GM18502 (cell line): ENCODE measurements around the gene STIM1.

ENCODE experiments used
- ATAC-seq: cut with Tn5 transposase; IDR thresholded peaks from one replicate; pipeline ENCODE4 v1.9.1; 2021; ENCODE audit warnings: mild to moderate bottlenecking; ENCODE audit not compliant: unreplicated experiment, poor library complexity

Gene STIM1

DNA sequence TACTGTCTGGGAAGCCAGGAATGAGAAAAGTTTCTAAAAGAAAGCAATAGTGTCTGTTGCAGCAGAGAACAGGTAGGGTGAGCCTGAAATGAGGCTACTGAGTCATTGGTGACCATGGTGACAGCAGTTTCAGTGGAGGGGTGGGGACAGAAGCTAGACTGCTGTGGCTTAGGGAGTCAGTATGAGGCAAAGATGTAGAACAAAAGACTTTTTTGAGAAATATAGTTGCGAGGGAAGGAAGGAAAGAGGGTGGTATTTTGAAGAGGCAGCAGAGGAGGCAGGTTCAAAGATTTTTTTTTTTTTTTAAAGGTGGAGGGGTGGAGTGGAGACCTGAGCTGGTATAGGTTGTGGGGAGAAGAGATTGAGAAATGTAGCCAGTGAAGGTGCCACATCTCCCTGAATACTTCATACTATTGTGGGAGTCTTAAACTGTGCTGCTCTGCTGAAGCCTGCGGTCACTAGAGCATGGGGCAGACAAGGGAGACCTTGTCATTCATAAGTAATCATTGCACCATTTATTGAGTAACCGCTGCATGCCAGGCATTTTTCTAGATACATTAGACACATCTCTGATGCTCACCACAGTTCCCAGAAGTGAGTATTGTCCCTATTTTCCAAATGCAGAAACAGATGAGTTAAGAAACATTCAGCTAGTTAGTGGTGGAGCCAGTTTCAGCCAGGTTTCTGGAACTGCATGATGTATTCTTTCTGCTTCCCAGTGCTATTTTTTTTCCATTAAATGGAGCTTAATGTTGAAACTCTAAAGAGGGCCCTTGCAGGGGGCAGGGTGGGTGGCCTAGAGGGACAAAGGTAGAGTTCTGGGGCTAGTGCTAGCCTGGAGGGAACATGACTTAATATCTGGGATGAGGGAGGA lies 49.9 kb downstream of the STIM1 start:
- ATAC-seq = peak; percentile 79

DNA sequence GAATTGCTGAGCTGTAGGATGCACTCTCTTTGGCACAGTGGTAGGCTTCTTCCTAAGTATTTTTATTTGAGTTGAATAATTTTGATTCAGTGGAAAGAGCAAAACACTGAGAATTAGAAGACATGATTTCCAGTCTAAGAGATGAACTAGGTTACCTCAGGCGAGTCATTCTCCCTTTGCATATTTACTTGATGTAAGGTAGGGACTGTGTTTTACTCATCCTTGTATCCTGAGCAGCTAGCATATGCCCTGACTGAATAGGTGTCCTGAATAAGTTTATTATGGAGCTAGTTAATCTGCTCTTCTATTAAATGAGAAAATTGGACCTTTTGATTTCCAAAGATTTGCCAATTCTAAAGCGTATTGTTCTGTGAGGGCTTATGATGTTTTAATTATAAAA lies 50.7 kb downstream of the STIM1 start:
- no peak for ATAC-seq

- no peak for ATAC-seq
Observed at GRCh38 chr11:3907590-3907989, 52.1 kb downstream of the STIM1 start.

DNA sequence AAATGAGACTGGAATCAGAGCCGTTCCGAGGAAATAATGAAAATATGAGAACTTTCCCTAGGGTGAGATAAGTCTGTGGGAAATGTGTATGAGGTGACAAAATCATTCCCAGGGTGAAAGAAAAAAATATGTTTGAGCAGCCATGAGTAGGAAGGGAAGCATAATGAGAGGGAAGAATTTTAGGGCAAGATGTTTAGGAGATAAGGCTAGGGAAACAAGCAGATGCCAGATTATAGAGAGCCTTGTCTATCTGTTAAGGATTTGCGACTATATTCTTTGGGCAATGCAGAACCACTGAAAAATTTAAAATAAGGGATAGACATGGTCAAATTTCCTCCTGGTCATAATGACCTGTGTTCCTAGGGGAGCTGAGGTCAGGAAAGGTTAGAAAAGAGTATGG lies 54.4 kb downstream of the STIM1 start:
- ATAC-seq = no peak

GRCh38 chr11:3911908-3912505 lies 56.5 kb downstream of the STIM1 start:
- no peak for ATAC-seq

DNA sequence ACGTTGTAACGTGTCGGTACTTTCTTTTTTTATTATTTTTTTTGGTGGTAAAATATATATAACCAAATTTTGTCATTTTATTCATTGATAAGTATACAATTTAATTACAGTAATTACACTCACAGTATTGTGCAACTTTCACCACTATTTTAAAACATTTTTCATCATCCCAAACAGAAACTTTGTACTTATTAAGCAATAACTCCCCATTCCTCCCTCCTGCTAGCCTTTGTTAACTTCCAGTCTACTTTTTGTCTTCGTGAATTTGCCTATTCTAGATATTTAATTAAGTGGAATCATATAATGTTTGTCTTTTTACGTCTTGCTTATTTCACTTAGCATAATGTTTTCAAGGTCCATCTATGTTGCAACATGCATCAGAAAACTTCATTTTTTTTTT lies 58.5 kb downstream of the STIM1 start:
- no peak for ATAC-seq

- ATAC-seq = no peak
Observed at GRCh38 chr11:3914805-3915204, 59.3 kb downstream of the STIM1 start.

DNA sequence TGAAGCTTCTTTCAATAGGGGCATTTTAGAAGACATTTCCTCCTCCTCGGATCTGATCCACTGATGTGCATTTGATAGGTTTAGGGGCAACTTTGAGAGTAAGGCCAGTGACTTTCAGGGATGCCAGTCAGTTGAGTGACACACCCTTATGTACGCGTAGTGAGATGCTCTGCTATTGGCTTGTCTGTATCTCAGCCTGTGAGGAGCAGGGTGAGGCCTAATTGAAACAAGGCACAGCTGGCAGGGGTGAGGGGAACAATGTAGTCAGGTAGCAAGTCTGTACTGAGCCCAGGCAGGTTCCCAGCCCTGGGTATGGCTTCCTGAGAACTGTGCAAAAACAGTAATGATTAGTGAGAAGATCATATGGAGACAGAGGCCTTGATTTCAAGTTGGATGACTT lies 61.5 kb downstream of the STIM1 start:
- no peak for ATAC-seq

DNA sequence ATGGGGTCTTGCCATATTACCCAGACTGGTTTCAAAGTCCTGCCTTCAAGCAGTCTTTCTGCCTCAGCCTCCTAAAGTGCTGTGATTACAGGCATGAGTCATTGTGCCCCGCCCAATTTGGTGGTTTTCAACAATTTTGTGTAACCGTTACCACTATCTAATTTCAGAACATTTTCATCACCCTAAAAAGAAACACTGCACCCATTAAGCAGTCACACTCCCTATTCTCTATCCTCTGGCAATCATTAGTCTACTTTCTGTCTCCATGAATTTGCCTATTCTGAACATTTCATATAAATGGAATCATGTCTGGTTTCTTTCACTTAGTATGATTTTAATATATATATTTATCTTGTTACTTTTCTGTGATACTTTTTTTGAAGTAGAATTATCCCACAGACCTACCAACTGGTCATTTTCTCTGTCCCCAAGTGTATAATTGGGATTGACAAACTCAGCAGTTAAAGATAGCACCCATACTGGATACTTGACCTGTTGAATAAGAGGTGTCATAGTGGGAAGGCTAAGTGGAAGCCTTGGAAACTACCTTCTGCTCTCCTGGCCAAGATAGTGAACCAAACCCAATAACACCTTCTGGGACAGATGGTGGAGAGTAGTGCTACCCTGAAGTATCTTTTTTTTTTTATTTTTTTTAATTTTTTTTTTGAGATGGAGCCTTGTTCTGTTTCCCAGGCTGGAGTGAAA lies 64.8 kb downstream of the STIM1 start:
- ATAC-seq = peak; percentile 60

DNA sequence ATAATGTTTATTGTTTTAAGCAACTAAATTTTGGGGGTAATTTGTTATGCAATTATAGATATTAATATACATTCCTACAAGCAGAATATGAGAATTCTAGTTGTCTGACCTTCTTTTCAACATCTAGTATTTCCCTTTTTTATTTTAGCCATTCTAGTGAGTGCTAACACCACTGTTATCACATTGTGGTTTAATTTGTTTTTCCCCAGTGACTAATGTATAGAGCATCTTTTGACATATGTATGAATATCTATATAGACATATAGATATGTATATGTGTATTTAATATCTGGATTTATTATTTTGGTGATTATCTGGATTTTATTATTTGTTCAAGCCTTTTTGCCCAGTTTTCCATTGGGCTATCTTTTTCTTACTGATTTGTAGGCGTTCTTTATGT lies 66.6 kb downstream of the STIM1 start:
- ATAC-seq = no peak

DNA sequence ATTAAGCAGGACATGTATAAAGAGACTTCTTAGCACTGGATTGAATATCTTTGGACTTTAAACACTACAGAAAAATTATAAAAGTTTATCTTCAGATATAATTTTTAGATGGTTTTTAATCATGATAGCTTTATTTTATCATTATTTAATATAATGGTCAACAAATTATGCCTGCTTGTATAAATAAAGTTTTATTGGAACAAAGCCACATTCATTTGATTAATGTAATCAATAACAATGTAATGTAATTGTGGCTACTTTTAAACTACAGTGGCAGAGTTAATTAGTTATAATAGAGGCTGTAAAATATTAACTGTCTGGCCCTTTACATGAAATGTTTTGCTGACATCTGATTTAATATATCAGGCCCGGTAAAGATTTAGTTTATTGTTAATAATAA lies 70.0 kb downstream of the STIM1 start:
- no peak for ATAC-seq

- no peak for ATAC-seq
Observed at GRCh38 chr11:3926458-3927095, 71.1 kb downstream of the STIM1 start.

DNA sequence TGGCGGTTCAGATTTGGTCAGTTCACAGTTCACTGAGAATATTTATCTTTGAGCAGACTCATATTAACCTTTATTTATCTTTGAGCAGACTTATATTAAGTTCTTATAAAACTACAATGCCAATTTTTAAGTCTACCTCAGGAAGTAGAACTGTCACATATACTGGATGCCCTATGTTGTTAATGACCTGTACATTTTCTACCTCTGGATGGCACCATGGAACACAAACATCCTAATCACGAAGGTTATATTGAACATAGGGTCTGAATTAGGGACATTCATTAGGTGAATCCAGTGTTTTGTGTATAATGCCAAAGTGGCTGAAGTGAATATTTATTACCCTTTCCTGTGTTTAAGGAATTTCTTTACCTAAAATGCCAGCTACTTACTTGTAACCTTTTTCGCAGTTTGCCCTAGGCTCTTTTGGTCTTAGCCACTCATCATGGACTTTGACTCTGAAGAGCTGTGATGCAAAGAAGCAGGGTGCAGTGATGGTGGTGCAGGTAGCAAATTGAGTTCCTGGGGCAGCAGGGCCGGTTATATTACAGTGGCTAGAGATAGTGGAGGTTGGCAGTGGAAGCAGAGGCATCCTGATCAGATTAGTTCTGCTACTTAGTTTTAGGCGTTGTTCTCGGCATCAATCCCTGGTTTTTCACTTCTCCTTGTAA lies 71.8 kb downstream of the STIM1 start:
- ATAC-seq = no peak

GRCh38 chr11:3929232-3929631 lies 73.8 kb downstream of the STIM1 start:
- no peak for ATAC-seq

DNA sequence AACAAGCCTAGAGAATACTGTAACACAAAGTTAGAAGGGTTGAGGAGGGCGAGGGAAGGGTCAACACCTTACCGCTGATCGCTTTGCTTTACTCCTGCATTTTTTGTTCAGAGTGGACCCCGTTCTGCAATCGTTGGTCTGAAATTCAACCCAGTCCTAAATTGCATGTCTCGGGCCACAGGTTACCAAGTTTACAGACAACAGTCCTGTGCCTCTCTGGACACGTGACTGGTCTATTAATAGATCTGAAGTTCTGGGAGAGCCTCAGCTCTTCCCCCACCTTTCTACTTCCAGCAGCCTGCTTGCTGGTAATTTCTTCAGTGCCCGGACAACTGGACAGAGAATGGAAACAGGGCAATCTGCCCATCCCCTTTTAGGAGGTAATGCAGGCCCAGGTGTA lies 74.2 kb downstream of the STIM1 start:
- no peak for ATAC-seq

GRCh38 chr11:3932698-3933097 lies 77.2 kb downstream of the STIM1 start:
- ATAC-seq = no peak

- ATAC-seq = no peak
Observed at GRCh38 chr11:3933165-3933628, 77.7 kb downstream of the STIM1 start.

- no peak for ATAC-seq
Observed at GRCh38 chr11:3934658-3935057, 79.2 kb downstream of the STIM1 start.

DNA sequence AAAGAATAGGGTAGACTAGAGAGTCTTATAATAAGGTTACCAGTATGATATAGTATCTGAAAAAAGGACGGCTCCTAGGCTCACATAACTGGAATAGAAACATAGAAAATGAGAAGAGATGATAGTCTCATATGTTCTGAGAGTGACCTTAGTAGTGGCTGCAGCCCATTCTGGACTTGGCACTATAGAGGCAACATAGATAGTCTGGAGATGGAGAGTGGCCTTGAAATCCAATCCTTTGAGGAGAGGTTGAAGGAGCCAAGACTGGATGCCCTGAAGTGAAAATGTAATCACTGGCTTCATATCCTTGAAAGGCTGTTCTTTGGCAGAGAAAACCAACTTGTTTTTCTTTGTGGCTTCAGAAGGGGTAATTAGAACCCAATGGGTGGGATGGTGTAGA lies 81.1 kb downstream of the STIM1 start:
- no peak for ATAC-seq

- ATAC-seq = no peak
Observed at GRCh38 chr11:3939211-3939610, 83.7 kb downstream of the STIM1 start.
